SK-N-SH treated with all-trans-retinoic acid at 6 μM for 48 hours (cell line): ENCODE measurements around the gene C7orf57.

ENCODE experiments used
- ATAC-seq: fragments of 200-7000 bp; cut with Tn5 transposase; 3 replicates; pipeline ENCODE4 v1.9.1; 2020; ENCODE audit warnings: mild to moderate bottlenecking, moderate library complexity
- ARNTL ChIP-seq: fragments of 450-650 bp; formaldehyde crosslinking; IDR thresholded peaks from 2 replicates; pipeline ENCODE4 v1.5.0; 2020; ENCODE audit warnings: low read depth, mild to moderate bottlenecking, moderate library complexity, borderline replicate concordance
- BACH2 ChIP-seq: fragments of 250-450 bp; sonication (Bioruptor Pico); IDR thresholded peaks from 2 replicates; pipeline ENCODE4 v1.9.0; 2021; ENCODE audit warnings: mild to moderate bottlenecking, borderline replicate concordance
- CSDC2 ChIP-seq: fragments of 250-450 bp; sonication (Bioruptor Pico); IDR thresholded peaks from 2 replicates; pipeline ENCODE4 v1.5.0; 2020; ENCODE audit warnings: mild to moderate bottlenecking, moderate library complexity
- ESRRG ChIP-seq: fragments of 250-450 bp; sonication (Bioruptor Pico); IDR thresholded peaks from 2 replicates; pipeline ENCODE4 v1.6.1; 2021; ENCODE audit warnings: mild to moderate bottlenecking
- GLIS3 ChIP-seq: fragments of 250-450 bp; sonication (Bioruptor Pico); IDR thresholded peaks from 2 replicates; pipeline ENCODE4 v1.5.0; 2020; ENCODE audit warnings: mild to moderate bottlenecking, moderate library complexity
- OSR1 ChIP-seq: fragments of 250-450 bp; sonication (Bioruptor Pico); IDR thresholded peaks from 2 replicates; pipeline ENCODE4 v1.8.0; 2022; ENCODE audit warnings: moderate library complexity, mild to moderate bottlenecking, inconsistent platforms
- PPARA ChIP-seq: fragments of 250-450 bp; sonication (Bioruptor Pico); IDR thresholded peaks from 2 replicates; pipeline ENCODE4 v1.5.0; 2020; ENCODE audit warnings: mild to moderate bottlenecking, borderline replicate concordance
- RARB ChIP-seq: fragments of 250-450 bp; sonication (Bioruptor Pico); IDR thresholded peaks from 2 replicates; pipeline ENCODE4 v1.8.0; 2021; ENCODE audit warnings: mild to moderate bottlenecking, moderate library complexity
- SNAI2 ChIP-seq: fragments of 250-450 bp; sonication (Bioruptor Pico); IDR thresholded peaks from 2 replicates; pipeline ENCODE4 v1.5.0; 2020; ENCODE audit warnings: mild to moderate bottlenecking, moderate library complexity
- TCF4 ChIP-seq: fragments of 250-450 bp; sonication (Bioruptor Pico); IDR thresholded peaks from 2 replicates; pipeline ENCODE4 v1.8.0; 2021; ENCODE audit warnings: mild to moderate bottlenecking, moderate library complexity, borderline replicate concordance
- ZFP3 ChIP-seq: fragments of 250-450 bp; sonication (Bioruptor Pico); IDR thresholded peaks from 2 replicates; pipeline ENCODE4 v1.5.0; 2020; ENCODE audit warnings: mild to moderate bottlenecking, moderate library complexity
- ZNF565 ChIP-seq: fragments of 450-650 bp; formaldehyde crosslinking; conservative IDR thresholded peaks from 2 replicates; pipeline ENCODE4 v1.5.0; 2020; ENCODE audit warnings: low read depth, mild to moderate bottlenecking, moderate library complexity
- ZNF70 ChIP-seq: fragments of 450-650 bp; formaldehyde crosslinking; IDR thresholded peaks from 2 replicates; pipeline ENCODE4 v1.5.0; 2020; ENCODE audit warnings: mild to moderate bottlenecking, moderate library complexity
- ZNF8 ChIP-seq: fragments of 450-650 bp; formaldehyde crosslinking; IDR thresholded peaks from 2 replicates; pipeline ENCODE4 v1.5.0; 2020; ENCODE audit warnings: mild to moderate bottlenecking, moderate library complexity
- TF ChIP-seq, protein P1 (sequence below): fragments of 250-450 bp; sonication (Bioruptor Pico); IDR thresholded peaks from 2 replicates; pipeline ENCODE4 v1.5.1; 2020; ENCODE audit warnings: low read depth, mild to moderate bottlenecking, moderate library complexity
- TF ChIP-seq, protein P2 (sequence below): fragments of 250-450 bp; sonication (Bioruptor Pico); IDR thresholded peaks from 2 replicates; pipeline ENCODE4 v1.8.0; 2020; ENCODE audit warnings: mild to moderate bottlenecking, moderate library complexity, borderline replicate concordance
- TF ChIP-seq, protein P3 (sequence below): fragments of 250-450 bp; sonication (Bioruptor Pico); IDR thresholded peaks from 2 replicates; pipeline ENCODE4 v1.8.0; 2021; ENCODE audit warnings: low read depth, mild to moderate bottlenecking, moderate library complexity, borderline replicate concordance
- TF ChIP-seq, protein P4 (sequence below): fragments of 250-450 bp; sonication (Bioruptor Pico); IDR thresholded peaks from 2 replicates; pipeline ENCODE4 v1.5.0; 2020; ENCODE audit warnings: mild to moderate bottlenecking, moderate library complexity
- TF ChIP-seq, protein P5 (sequence below): fragments of 250-450 bp; sonication (Bioruptor Pico); IDR thresholded peaks from 2 replicates; pipeline ENCODE4 v1.5.1; 2021; ENCODE audit warnings: mild to moderate bottlenecking, moderate library complexity

The C7orf57 gene

DNA sequence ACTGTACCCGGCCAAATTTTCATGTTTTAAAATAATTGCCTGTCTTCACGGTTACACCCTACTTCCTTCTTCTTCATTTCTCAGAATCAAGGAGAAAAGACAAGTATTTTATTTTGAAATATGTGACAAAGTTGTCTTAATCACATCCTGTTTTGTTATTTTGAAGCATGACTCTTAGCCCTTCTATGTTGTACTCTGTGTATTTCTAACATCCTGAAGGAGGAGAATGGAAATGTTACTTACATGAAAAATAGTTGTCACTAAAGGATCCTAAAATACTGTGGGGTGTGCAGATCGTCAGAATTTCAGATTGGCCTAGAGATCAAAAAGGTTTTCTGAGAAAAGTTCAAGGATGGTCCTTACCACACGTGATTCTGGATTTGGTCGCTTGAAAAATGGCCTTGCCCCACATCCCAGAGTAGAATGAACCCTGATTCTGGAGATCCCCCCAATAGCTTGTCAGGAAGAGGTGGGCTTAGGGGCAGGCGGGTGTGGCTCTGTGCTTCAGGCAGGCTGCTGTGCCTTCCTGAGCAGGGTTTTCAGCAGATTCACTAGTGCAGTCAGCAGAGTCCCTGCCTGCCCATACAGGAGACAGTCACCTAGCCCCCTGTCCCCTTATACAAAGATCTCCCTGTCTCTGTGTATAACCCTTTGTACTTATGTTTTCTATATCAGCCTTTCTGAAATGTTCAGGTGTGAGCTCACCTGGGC, 62.3 kb downstream of the C7orf57 start (continued):
- TF ChIP-seq RARB (CRISPR knock-in tag) (no peak), BACH2 (no peak)
- TF ChIP-seq, all 23 proteins: peak for 0

DNA sequence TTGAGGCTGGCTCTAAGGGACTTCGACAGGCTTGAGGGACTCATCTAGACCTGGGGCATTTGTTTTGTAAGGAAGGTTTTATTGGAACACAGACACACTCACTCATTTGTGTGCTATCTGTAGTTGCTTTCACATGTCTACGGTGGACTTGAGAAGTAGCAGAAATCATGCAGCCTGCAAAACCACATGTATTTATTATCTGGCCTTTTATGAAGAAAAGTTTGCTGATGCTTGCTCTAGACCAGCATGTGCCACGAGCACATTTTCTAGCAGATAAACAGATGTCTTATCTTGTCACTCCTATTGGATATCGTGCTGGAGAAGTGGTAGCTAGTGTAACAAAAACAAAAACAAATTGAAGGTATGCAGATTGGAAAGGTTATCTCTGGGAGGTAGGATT, 63.5 kb downstream of the C7orf57 start:
- TF ChIP-seq, protein P1, sequence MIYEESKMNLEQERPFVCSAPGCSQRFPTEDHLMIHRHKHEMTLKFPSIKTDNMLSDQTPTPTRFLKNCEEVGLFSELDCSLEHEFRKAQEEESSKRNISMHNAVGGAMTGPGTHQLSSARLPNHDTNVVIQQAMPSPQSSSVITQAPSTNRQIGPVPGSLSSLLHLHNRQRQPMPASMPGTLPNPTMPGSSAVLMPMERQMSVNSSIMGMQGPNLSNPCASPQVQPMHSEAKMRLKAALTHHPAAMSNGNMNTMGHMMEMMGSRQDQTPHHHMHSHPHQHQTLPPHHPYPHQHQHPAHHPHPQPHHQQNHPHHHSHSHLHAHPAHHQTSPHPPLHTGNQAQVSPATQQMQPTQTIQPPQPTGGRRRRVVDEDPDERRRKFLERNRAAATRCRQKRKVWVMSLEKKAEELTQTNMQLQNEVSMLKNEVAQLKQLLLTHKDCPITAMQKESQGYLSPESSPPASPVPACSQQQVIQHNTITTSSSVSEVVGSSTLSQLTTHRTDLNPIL (CRISPR knock-in tag) = no peak
- TF ChIP-seq RARB (CRISPR knock-in tag) = no peak
- TF ChIP-seq ZNF565 (CRISPR knock-in tag) = no peak
- no peak for TF ChIP-seq ESRRG (CRISPR knock-in tag)
- TF ChIP-seq, protein P2, sequence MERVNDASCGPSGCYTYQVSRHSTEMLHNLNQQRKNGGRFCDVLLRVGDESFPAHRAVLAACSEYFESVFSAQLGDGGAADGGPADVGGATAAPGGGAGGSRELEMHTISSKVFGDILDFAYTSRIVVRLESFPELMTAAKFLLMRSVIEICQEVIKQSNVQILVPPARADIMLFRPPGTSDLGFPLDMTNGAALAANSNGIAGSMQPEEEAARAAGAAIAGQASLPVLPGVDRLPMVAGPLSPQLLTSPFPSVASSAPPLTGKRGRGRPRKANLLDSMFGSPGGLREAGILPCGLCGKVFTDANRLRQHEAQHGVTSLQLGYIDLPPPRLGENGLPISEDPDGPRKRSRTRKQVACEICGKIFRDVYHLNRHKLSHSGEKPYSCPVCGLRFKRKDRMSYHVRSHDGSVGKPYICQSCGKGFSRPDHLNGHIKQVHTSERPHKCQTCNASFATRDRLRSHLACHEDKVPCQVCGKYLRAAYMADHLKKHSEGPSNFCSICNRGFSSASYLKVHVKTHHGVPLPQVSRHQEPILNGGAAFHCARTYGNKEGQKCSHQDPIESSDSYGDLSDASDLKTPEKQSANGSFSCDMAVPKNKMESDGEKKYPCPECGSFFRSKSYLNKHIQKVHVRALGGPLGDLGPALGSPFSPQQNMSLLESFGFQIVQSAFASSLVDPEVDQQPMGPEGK = no peak
- TF ChIP-seq ZFP3 (CRISPR knock-in tag) = no peak
- no peak for TF ChIP-seq OSR1 (CRISPR knock-in tag)
- TF ChIP-seq, protein P3, sequence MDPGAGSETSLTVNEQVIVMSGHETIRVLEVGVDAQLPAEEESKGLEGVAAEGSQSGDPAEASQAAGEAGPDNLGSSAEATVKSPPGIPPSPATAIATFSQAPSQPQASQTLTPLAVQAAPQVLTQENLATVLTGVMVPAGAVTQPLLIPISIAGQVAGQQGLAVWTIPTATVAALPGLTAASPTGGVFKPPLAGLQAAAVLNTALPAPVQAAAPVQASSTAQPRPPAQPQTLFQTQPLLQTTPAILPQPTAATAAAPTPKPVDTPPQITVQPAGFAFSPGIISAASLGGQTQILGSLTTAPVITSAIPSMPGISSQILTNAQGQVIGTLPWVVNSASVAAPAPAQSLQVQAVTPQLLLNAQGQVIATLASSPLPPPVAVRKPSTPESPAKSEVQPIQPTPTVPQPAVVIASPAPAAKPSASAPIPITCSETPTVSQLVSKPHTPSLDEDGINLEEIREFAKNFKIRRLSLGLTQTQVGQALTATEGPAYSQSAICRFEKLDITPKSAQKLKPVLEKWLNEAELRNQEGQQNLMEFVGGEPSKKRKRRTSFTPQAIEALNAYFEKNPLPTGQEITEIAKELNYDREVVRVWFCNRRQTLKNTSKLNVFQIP (CRISPR knock-in tag) = no peak
- no peak for TF ChIP-seq TCF4 (CRISPR knock-in tag)
- TF ChIP-seq ZNF8 (CRISPR knock-in tag) = no peak
- TF ChIP-seq, protein P4, sequence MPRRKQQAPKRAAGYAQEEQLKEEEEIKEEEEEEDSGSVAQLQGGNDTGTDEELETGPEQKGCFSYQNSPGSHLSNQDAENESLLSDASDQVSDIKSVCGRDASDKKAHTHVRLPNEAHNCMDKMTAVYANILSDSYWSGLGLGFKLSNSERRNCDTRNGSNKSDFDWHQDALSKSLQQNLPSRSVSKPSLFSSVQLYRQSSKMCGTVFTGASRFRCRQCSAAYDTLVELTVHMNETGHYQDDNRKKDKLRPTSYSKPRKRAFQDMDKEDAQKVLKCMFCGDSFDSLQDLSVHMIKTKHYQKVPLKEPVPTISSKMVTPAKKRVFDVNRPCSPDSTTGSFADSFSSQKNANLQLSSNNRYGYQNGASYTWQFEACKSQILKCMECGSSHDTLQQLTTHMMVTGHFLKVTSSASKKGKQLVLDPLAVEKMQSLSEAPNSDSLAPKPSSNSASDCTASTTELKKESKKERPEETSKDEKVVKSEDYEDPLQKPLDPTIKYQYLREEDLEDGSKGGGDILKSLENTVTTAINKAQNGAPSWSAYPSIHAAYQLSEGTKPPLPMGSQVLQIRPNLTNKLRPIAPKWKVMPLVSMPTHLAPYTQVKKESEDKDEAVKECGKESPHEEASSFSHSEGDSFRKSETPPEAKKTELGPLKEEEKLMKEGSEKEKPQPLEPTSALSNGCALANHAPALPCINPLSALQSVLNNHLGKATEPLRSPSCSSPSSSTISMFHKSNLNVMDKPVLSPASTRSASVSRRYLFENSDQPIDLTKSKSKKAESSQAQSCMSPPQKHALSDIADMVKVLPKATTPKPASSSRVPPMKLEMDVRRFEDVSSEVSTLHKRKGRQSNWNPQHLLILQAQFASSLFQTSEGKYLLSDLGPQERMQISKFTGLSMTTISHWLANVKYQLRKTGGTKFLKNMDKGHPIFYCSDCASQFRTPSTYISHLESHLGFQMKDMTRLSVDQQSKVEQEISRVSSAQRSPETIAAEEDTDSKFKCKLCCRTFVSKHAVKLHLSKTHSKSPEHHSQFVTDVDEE = no peak
- ATAC-seq = no peak

DNA sequence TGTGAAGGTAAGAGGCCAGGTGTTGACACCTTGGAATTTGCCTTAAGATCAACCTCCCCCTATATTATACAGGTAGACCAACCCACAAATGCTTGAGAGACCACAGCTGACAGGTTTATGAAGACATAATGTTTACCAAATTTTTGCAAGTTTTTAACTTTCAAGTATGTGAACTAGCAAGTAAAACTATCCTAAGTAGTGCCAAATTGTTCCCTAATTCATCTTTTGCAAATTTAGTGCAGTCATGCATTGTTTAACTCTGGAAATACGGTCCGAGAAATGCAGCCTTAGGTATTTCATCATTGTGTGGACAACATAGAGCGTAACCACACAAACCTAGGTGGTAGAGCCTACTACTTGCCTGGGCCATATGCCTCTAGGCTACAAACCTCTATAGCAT, 64.4 kb downstream of the C7orf57 start:
- ATAC-seq = no peak
- TF ChIP-seq, protein P3 (CRISPR knock-in tag) = no peak
- TF ChIP-seq ZNF70 (CRISPR knock-in tag) = no peak
- TF ChIP-seq OSR1 (CRISPR knock-in tag) = no peak
- no peak for TF ChIP-seq TCF4 (CRISPR knock-in tag)
- no peak for TF ChIP-seq CSDC2 (CRISPR knock-in tag)

DNA sequence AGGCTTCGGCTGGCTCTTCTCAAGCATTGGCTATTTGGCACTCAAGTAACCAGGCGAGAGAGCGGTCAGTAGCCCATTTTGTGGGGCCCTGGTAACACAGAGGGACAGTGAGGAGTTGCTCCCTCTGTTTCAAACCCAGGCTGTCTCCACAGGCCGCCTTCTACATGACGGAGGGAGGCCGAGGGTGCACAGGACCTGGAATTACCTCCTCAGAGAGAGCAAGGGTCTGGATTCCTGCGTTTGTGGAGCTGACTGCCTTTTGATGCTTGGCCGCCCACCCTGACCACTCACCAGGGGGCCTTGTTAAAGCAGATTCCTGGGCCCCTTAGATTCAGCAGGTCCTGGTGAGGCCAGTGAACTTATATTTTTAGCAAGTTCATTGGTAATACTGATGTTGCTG, 66.0 kb downstream of the C7orf57 start:
- no peak for ATAC-seq
- TF ChIP-seq, protein P2 = no peak
- TF ChIP-seq, protein P3 (CRISPR knock-in tag) = no peak
- no peak for TF ChIP-seq ARNTL (CRISPR knock-in tag)
- no peak for TF ChIP-seq TCF4 (CRISPR knock-in tag)
- no peak for TF ChIP-seq ZNF565 (CRISPR knock-in tag)
- TF ChIP-seq SNAI2 = no peak
- no peak for TF ChIP-seq ZFP3 (CRISPR knock-in tag)
- TF ChIP-seq, protein P5, sequence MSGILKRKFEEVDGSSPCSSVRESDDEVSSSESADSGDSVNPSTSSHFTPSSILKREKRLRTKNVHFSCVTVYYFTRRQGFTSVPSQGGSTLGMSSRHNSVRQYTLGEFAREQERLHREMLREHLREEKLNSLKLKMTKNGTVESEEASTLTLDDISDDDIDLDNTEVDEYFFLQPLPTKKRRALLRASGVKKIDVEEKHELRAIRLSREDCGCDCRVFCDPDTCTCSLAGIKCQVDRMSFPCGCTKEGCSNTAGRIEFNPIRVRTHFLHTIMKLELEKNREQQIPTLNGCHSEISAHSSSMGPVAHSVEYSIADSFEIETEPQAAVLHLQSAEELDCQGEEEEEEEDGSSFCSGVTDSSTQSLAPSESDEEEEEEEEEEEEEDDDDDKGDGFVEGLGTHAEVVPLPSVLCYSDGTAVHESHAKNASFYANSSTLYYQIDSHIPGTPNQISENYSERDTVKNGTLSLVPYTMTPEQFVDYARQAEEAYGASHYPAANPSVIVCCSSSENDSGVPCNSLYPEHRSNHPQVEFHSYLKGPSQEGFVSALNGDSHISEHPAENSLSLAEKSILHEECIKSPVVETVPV (CRISPR knock-in tag) = no peak
- no peak for TF ChIP-seq GLIS3
- TF ChIP-seq BACH2 = no peak
- TF ChIP-seq PPARA = no peak
